GM08714 (cell line): Measurements from ENCODE around the gene GRIA4.

Experiments
- H3K4me3 ChIP-seq: fragments of 200-500 bp; sonication (Bioruptor generic); 2 replicates; pipeline ENCODE4 v1.5.1; 2014; ENCODE audit warnings: mild to moderate bottlenecking, low read length, inconsistent platforms
- ZNF274 ChIP-seq: IDR thresholded peaks from 2 replicates; pipeline ENCODE4 v1.6.1; 2012; ENCODE audit warnings: mild to moderate bottlenecking, low read depth, low read length

Gene GRIA4

DNA sequence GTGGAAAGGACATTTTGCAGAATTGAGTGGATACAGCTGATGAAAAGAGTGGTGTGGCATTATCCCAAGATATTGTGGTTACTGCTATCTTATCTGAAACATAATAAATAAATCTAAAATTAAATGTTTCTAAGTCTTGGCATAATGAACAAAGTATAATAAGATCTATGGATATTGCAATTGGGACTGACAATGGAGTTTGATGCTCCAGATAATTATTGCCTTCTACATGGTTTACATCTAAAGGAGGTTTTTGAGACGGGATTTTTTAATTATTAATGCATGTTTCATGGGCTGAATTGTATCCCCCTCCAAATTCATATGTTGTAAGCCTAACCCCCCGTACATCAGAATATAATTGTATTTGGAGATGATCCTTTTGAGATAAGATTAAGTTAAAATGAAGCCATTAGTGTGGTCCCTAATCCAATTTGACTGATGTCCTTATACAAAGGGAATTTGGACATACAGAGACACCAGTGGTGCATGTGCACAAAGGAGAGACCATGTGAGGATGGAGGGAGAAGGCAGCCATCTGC is 213.7 kb downstream of the GRIA4 start:
- TF ChIP-seq ZNF274 = no peak
- H3K4me3 ChIP-seq = no peak overlapping the region

GRCh38 chr11:105824457-105825013 is 214.7 kb downstream of the GRIA4 start:
- TF ChIP-seq ZNF274 = no peak
- H3K4me3 ChIP-seq = no peak overlapping the region

DNA sequence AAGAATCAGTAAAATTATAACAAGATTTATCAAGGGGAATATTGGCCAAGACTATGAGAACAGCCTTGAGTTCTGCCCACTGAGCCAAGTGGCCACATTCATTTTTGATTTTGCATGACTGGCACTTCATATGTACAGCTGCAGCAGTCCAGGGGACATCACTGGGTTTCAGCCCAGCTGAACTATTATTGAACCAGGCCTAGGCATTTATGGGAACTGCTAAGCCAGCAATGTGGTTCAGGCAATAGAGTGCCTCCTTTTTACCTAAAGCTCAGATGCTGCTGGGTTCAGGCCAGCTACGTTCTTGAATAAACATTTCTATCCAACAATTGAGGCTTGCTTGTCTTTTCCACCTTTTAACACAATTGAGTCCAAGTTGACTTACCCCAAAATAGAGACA is 215.3 kb downstream of the GRIA4 start:
- no peak for TF ChIP-seq ZNF274
- H3K4me3 ChIP-seq = no peak overlapping the region

- no peak overlapping the region for H3K4me3 ChIP-seq
- TF ChIP-seq ZNF274 = no peak
These were observed 218.0 kb downstream of the GRIA4 start for GRCh38 chr11:105827906-105828305.

DNA sequence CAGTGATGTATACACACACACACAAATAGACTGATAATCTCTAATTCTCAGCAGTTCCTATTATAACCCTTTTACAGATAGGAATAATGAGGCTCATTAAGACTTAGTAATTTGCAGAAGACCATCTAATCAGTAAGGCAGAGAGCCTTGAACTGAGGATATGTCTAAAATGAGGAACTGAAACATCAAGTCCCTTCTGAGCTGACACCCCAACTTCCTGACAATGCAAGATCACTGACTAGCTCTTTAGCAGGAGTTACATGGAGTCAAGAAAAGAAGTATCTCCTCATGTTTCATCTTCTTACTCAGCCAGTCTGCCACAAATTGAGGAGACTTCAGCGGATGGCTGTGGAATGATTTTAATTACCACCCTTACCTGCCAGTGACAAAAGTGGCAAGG is 219.2 kb downstream of the GRIA4 start:
- H3K4me3 ChIP-seq = no peak overlapping the region
- TF ChIP-seq ZNF274 = no peak

DNA sequence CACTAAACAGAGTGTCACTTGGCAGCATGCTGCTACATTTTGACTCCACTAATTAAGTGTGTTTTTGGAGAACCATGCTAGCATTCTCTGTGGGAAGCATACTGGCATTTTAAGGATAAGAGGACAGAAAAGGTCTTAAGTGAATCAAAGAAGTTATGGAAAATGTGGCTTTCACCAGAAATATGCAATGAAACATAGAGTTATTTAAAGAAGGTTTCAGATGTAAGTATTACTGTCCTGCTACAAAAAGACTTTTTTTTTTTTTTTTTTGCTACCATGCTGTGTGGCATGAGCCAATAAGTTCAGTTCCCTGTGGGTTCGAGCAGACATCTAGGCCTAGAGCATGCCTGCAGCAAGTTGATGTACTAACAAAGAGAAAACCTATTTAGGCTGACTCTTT is 224.6 kb downstream of the GRIA4 start:
- TF ChIP-seq ZNF274 = no peak
- no peak overlapping the region for H3K4me3 ChIP-seq

DNA sequence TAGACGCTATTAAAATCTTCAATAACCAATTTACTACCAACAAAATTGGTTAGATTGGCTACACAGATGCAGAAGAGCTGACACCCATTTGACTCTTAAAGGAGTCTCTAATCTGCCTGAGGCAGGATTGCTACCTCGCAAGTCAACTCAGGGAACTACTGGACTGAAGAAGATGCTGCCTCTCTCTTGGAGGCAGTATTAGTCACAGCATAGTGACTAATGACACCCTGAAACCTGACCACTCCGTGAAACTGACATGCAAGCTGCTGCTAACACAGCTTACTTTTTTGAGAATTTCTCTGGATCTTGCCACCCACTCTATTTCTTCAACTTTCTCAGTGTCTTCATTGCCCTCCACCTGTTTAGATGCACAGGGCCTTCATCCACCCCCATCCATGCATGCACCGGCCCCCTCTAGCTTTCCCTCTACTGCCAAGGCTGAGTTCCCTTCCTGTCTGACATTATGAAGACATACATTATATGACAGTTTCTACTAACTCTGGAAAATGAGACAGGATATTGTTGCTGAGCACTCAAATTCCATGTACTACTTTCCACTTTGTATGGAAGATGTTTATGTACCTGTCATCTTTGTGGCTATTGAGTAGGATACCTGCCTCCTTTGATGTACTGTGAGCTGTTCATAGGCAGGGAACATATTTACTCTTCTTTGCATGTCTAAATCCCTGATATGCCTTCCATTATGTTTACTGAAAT is 229.0 kb downstream of the GRIA4 start:
- no peak for TF ChIP-seq ZNF274
- no peak overlapping the region for H3K4me3 ChIP-seq

GRCh38 chr11:105840391-105840790 is 230.5 kb downstream of the GRIA4 start:
- H3K4me3 ChIP-seq = no peak overlapping the region
- no peak for TF ChIP-seq ZNF274

DNA sequence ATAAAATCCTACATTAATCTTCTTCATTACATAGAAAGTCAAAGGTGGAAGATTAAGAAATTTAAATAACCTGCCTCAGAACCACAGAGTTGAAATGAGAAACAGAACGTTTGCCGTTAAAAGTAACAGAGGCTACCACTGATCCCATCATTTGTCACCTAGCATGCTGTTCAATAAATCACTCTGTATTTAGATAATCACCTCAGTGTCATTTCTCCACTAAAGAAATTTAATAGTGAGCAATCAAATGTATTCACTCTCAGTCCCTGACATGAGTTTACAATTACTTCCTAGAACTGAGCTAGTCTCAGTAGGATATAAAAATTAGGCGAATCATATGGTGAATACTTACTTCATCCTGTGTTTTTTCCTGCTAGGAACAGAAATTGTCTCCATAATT is 242.5 kb downstream of the GRIA4 start:
- no peak for TF ChIP-seq ZNF274
- no peak overlapping the region for H3K4me3 ChIP-seq

DNA sequence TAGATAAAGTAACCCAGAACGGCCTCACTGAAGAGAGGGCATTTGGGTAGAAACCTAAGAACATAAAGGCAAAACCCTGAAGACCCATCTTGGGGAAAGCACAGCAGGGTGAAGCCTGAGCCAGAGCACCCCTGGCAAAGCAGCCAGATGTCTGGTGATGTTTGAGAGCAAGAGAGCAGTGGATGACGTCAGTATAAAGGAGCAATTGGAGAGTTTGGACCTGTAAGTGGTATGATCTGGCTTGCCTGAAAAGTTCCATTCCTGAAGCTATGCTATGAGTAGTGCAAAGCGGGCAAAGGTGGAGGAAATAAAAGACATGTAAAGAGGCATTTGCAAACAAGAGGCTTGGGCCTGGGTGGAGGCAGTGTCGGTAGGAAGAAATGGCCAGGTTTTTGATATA is 244.4 kb downstream of the GRIA4 start:
- H3K4me3 ChIP-seq = no peak overlapping the region
- TF ChIP-seq ZNF274 = no peak

- TF ChIP-seq ZNF274 = no peak
- H3K4me3 ChIP-seq = no peak overlapping the region
These were observed 247.1 kb downstream of the GRIA4 start for GRCh38 chr11:105856954-105857353.

GRCh38 chr11:105857728-105858127 is 247.9 kb downstream of the GRIA4 start:
- no peak overlapping the region for H3K4me3 ChIP-seq
- no peak for TF ChIP-seq ZNF274

GRCh38 chr11:105858841-105859240 is 249.0 kb downstream of the GRIA4 start:
- H3K4me3 ChIP-seq = no peak overlapping the region

DNA sequence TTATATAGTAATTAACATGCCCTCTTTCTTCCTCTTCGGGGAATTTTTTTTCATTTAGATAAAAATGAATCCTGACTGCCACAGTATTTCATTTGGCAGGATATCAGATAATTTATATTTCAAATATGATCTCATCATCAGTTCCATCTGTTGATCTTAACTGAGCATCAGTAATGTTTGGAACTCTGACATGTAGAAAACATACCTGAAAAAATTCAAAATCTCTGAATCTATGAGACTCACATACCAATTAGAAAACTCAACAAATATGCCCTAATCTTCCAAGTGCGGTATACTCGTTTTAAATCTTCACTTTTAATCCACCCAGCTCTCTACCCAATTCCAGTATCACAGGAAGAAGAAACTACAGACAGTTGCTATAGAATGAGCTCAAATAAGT is 250.2 kb downstream of the GRIA4 start:
- H3K4me3 ChIP-seq = no peak overlapping the region
- no peak for TF ChIP-seq ZNF274

More at GRCh38 chr11:105858841-105859240, 249.0 kb downstream of the GRIA4 start:
- no peak for TF ChIP-seq ZNF274

GRCh38 chr11:105861225-105861624 is 251.4 kb downstream of the GRIA4 start:
- H3K4me3 ChIP-seq = no peak overlapping the region
- no peak for TF ChIP-seq ZNF274
